Stomach (tissue), 9 donors: ENCODE data around the gene DCLRE1B. TPM values are rescaled to one million over a fixed set of nuclear protein-coding genes. Genes with fewer than 3 reads are reported as not detected.

Experiments
- DNase-seq, 2 donors: peaks; one replicate each; pipeline versions ENCODE4 v3.0.0 to v3.0.0-alpha.2; 2013 to 2019
- H3K27ac ChIP-seq, 5 donors: fragments of 200-600 bp in 4 of 5; sonication (generic) in 4 of 5; one replicate each; pipeline ENCODE4 v1.5.1; 2013 to 2019; ENCODE audit warnings: mild to moderate bottlenecking in 1 of 5, moderate library complexity in 1 of 5
- H3K27me3 ChIP-seq, 3 donors: fragments of 200-600 bp; sonication (generic); one replicate each; pipeline ENCODE4 v1.5.1; 2017 to 2019; ENCODE audit warnings: mixed run types in 1 of 3
- H3K36me3 ChIP-seq, 4 donors: fragments of 200-600 bp; sonication (generic); 1 replicate in 3 of 4; 2 replicates in 1 of 4; pipeline ENCODE4 v1.5.1; 2016 to 2019
- H3K4me1 ChIP-seq, 4 donors: fragments of 200-600 bp; sonication (generic); one replicate each; pipeline ENCODE4 v1.5.1; 2016 to 2019
- H3K4me3 ChIP-seq, 4 donors: fragments of 200-600 bp; sonication (generic) in 3 of 4; one replicate each; pipeline ENCODE4 v1.5.1; 2016 to 2019; ENCODE audit warnings: mild to moderate bottlenecking in 1 of 4
- H3K9me3 ChIP-seq, 4 donors: fragments of 200-600 bp; sonication (generic); one replicate each; pipeline ENCODE4 v1.5.1; 2016 to 2019
- EP300 ChIP-seq: sonication (generic); formaldehyde crosslinking; IDR thresholded peaks from one replicate; pipeline ENCODE4 v1.6.1; 2017; ENCODE audit warnings: antibody characterized with exemption
- POLR2A ChIP-seq, 4 donors: fragments of 450-650 bp; IDR thresholded peaks; one replicate each; pipeline ENCODE4 v1.6.1; 2016; ENCODE audit warnings: antibody characterized with exemption in 4 of 4, control low read depth in 2 of 4, mild to moderate bottlenecking in 1 of 4, moderate library complexity in 1 of 4
- POLR2AphosphoS5 ChIP-seq, 3 donors: sonication (generic); formaldehyde crosslinking; IDR thresholded peaks; one replicate each; pipeline ENCODE4 v1.6.1; 2016; ENCODE audit warnings: antibody characterized with exemption in 3 of 3
- WGBS, 5 donors: extraction: QIAGEN DNeasy Blood & Tissue Kit in 3 of 5; methylation state at CpG; one replicate each; pipeline versions ENCODE4 v1.1.5 to v1.1.7; 2013 to 2018; 5-methylcytosine and 5-hydroxymethylcytosine counted together
- intact Hi-C: fragments of 100-400 bp; cut with DNase I; formaldehyde crosslinking; loops from one replicate; pipeline ENCODE4 v1.15.1; 2023; ENCODE audit warnings: low total_unique reads
- polyA plus RNA-seq, 3 donors: library from polyadenylated mRNA; stranded (reverse); fragments of 200-250 nt; gene quantifications; one replicate each; pipeline ENCODE4 v1.2.3, GENCODE V29; 2013
- total RNA-seq, 5 donors: library from RNA; depleted of rRNA; stranded (reverse); fragments of >200 nt; gene quantifications; one replicate each; pipeline versions ENCODE4 v1.1.0 to v1.2.3, GENCODE V29; 2014 to 2016
- TF ChIP-seq, protein P1 (sequence below), 7 experiments: fragments of 450-650 bp in 4 of 7; fragments of 200-600 bp in 3 of 7; sonication (generic) in 3 of 7; IDR thresholded peaks; one replicate each; pipeline ENCODE4 v1.5.1; 2016 to 2019; ENCODE audit warnings: antibody characterized with exemption in 7 of 7, control low read depth in 2 of 7, mild to moderate bottlenecking in 1 of 7
- donor health status: healthy with polysubstance abuse.
- donor health status: Bipolar disorder and iron deficiency.
- donor health status: healthy.

Gene DCLRE1B
- total and polyA plus RNA-seq, 8 donors: 0.45 to 3.9 (median 1.9) TPM; not detected in 2

DNA sequence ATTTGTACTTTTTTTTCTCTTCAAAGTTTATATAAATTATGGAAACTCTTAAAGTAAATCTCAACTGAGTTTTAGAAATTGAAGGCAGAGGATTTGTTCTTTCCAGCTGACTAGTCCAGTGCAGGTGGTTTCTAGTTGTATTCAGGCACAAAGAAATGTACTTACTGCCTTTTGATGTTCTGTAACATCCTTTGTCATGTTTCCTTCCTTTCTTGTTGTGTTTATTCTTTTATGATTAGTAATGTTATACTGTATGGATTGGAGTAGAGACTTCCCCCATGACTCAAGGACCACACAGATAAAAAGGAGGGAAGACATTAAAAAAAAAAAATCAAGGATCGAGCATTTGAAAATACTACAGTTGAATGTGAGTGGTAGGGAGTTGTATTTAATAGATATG is 32.0 kb downstream of the DCLRE1B start:
- WGBS, 5 donors: 55 to 83% (median 76%) methylated on average over 1 of the region's 1 CpG
- TF ChIP-seq EP300: no peak
- TF ChIP-seq POLR2AphosphoS5 (IDR thresholded peaks at IDR 0.05): no peak
- TF ChIP-seq POLR2A (IDR thresholded peaks at IDR 0.05): no peak
- TF ChIP-seq, protein P1, sequence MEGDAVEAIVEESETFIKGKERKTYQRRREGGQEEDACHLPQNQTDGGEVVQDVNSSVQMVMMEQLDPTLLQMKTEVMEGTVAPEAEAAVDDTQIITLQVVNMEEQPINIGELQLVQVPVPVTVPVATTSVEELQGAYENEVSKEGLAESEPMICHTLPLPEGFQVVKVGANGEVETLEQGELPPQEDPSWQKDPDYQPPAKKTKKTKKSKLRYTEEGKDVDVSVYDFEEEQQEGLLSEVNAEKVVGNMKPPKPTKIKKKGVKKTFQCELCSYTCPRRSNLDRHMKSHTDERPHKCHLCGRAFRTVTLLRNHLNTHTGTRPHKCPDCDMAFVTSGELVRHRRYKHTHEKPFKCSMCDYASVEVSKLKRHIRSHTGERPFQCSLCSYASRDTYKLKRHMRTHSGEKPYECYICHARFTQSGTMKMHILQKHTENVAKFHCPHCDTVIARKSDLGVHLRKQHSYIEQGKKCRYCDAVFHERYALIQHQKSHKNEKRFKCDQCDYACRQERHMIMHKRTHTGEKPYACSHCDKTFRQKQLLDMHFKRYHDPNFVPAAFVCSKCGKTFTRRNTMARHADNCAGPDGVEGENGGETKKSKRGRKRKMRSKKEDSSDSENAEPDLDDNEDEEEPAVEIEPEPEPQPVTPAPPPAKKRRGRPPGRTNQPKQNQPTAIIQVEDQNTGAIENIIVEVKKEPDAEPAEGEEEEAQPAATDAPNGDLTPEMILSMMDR (IDR thresholded peaks at IDR 0.05): no peak
- peaks cover 15 to 20% (median 20%) of the 10 kb centered on the region in 4 donors for H3K36me3 ChIP-seq
- H3K9me3 ChIP-seq: no peaks in the 10 kb centered on the region
- peaks cover 15 to 80% (median 41%) of the 10 kb centered on the region in 4 donors for H3K4me1 ChIP-seq
- H3K27me3 ChIP-seq: no peaks in the 10 kb centered on the region
- H3K27ac ChIP-seq: no peak overlapping the region
- intact Hi-C loops: no loop called here
- DNase-seq: no peak
- H3K4me3 ChIP-seq: no peak overlapping the region

DNA sequence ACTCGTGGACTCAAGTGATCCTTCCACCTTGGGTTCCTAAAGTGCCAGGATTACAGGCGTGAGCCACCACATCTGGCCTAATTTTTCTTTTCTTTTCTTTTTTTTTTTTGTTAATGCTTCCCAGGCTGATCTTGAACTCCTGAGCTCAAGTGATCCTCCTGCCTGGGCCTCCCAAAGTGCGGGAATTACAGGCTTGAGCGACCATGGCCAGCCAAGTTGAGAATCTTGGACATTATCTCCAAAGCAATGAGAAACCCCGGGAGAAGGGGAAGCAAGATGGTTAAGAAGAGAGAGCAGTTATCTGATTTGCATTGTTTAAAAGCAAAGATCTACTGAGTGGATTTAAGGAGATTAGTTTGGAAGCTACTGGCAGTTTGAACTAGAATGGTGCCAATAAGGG is 33.1 kb downstream of the DCLRE1B start:
- no peaks in the 10 kb centered on the region for H3K9me3 ChIP-seq
- 65 to 79% (median 67%) methylated on average over 5 of the region's 5 CpGs for WGBS, 5 donors
- H3K4me3 ChIP-seq: no peak overlapping the region
- no peak overlapping the region for H3K27ac ChIP-seq
- DNase-seq: no peak
- peaks cover 15 to 30% (median 25%) of the 10 kb centered on the region in 4 donors for H3K36me3 ChIP-seq
- intact Hi-C loops: no loop called here
- TF ChIP-seq POLR2AphosphoS5 (IDR thresholded peaks at IDR 0.05): no peak
- TF ChIP-seq, protein P1 (IDR thresholded peaks at IDR 0.05): no peak
- TF ChIP-seq POLR2A (IDR thresholded peaks at IDR 0.05): no peak
- no peak for TF ChIP-seq EP300
- no peaks in the 10 kb centered on the region for H3K27me3 ChIP-seq
- peaks cover 9 to 79% (median 36%) of the 10 kb centered on the region in 4 donors for H3K4me1 ChIP-seq

DNA sequence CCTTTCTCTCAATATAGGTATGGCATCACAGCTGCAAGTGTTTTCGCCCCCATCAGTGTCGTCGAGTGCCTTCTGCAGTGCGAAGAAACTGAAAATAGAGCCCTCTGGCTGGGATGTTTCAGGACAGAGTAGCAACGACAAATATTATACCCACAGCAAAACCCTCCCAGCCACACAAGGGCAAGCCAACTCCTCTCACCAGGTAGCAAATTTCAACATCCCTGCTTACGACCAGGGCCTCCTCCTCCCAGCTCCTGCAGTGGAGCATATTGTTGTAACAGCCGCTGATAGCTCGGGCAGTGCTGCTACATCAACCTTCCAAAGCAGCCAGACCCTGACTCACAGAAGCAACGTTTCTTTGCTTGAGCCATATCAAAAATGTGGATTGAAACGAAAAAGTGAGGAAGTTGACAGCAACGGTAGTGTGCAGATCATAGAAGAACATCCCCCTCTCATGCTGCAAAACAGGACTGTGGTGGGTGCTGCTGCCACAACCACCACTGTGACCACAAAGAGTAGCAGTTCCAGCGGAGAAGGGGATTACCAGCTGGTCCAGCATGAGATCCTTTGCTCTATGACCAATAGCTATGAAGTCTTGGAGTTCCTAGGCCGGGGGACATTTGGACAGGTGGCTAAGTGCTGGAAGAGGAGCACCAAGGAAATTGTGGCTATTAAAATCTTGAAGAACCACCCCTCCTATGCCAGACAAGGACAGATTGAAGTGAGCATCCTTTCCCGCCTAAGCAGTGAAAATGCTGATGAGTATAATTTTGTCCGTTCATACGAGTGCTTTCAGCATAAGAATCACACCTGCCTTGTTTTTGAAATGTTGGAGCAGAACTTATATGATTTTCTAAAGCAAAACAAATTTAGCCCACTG is 35.5 kb downstream of the DCLRE1B start:
- TF ChIP-seq EP300 (no peak), POLR2A (IDR thresholded peaks at IDR 0.05) (no peak), POLR2AphosphoS5 (IDR thresholded peaks at IDR 0.05) (no peak)
- TF ChIP-seq, protein P1 (IDR thresholded peaks at IDR 0.05): no peak
- Histone ChIP-seq H3K4me3 (no peak overlapping the region), H3K36me3 (peaks cover 15 to 43% (median 36%) of the 10 kb centered on the region in 4 donors), H3K9me3 (no peaks in the 10 kb centered on the region), H3K27me3 (no peaks in the 10 kb centered on the region), H3K27ac (peak overlapping the region in 2 of 5 donors; percentile 29 to 33), H3K4me1 (peaks cover 4 to 62% (median 29%) of the 10 kb centered on the region in 4 donors)
- no peak for DNase-seq
- intact Hi-C loops: no loop called here
- 74 to 84% (median 77%) methylated on average over 16 of the region's 16 CpGs for WGBS, 5 donors

DNA sequence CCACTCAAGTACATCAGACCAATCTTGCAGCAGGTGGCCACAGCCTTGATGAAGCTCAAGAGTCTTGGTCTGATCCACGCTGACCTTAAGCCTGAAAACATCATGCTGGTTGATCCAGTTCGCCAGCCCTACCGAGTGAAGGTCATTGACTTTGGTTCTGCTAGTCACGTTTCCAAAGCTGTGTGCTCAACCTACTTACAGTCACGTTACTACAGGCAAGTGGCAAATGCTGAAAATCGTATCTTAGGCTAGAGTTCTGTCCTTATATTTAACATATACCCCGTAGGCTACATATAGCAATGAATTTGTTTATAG is 36.1 kb downstream of the DCLRE1B start:
- Histone ChIP-seq H3K27ac (no peak overlapping the region), H3K9me3 (no peaks in the 10 kb centered on the region), H3K27me3 (no peaks in the 10 kb centered on the region), H3K4me3 (no peak overlapping the region), H3K4me1 (peaks cover 8 to 66% (median 32%) of the 10 kb centered on the region in 4 donors), H3K36me3 (peaks cover 15 to 43% (median 36%) of the 10 kb centered on the region in 4 donors)
- 74 to 86% (median 78%) methylated on average over 7 of the region's 7 CpGs for WGBS, 5 donors
- no peak for DNase-seq
- no peak for TF ChIP-seq EP300
- no peak for TF ChIP-seq POLR2A (IDR thresholded peaks at IDR 0.05)
- TF ChIP-seq POLR2AphosphoS5 (IDR thresholded peaks at IDR 0.05): no peak
- TF ChIP-seq, protein P1 (IDR thresholded peaks at IDR 0.05): no peak
- intact Hi-C loops: no loop called here
